HuH-7.5 (cell line): ENCODE results near the gene GRM6.

Source experiments
- DNase-seq: peaks from one replicate; pipeline ENCODE4 v3.0.0; 2011; ENCODE audit warnings: low spot score

GRM6 gene

DNA sequence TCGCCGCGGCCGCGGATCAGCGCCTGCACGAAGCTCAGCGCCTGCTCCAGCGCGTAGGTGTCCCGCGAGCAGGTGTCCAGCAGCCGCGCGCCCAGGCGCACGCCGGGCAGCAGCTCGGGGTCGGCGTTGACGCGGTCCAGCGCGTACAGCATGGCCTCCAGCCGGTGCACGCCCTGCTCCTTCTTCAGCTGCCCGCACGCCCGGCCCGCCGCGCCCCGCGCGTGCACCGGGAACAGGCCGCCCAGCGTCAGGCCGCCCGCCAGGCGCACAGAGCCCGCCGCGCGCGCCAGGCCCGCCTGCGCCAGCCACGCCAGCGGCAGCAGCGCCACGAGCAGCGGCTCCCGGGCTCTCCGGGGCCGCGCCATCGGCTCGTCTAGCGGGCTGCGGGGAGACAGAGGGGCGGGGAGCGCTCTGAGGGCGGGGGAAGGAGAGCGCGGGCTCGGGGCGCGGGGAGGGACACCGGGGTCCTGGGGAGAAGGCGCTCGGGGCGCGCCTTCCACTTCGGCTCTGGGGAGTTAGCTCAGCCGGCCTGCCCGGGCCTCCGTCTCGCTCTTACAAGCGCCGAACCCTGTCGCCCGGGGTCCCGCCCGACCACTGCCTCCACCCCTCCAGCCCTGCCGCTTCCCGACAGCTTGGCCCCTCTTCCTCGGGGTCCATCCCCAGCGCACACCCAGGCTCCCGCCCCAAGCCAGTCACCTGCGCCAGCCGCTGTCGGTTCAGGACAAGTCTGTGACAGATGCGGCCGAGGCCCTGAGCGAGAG lies at the start of gene GRM6:
Gene GRM6, minus strand, starts transcription at position 741 of the 761 bp plus-strand sequence. Its CDS starts 376 bp downstream, at position 365.
- no peak for DNase-seq

DNA sequence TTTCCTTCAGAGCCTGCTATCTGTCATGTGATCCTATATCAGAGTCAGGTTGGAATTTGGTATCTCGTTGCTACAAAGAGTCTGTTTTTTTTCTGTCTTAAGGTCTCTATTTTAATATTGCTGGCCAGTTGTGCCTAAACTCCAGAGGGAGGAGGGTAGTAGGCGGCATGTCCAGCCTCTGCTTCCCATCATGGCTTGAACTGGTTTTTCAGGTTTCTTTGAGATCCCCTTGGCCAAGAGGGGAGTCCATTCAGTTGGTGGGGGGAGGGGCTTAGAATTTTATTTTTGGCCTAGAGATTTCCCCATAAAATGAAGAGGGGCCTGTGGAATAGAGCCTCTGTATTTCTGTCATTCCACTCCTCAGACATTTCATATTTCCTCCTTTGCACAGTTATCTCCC lies 49.6 kb upstream of the GRM6 start:
- DNase-seq, result no peak

DNA sequence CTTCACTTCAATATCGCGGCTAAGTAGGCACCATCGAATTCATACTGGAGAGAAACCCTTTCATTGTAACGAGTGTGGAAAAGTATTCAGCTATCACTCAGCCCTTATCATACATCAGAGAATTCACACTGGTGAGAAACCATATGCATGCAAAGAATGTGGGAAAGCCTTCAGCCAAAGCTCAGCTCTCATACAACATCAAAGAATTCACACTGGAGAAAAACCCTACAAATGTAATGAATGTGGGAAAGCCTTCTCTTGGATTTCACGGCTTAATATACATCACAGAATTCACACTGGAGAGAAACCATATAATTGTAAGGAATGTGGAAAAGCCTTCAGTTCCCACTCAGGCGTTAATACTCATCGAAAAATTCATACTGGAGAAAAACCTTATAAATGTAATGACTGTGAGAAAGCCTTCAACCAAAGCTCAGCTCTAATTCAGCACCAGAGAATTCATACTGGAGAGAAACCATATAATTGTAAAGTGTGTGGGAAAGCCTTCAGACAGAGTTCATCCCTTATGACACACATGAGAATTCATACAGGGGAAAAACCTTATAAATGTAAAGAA lies 38.0 kb upstream of the GRM6 start:
- DNase-seq, result no peak

DNA sequence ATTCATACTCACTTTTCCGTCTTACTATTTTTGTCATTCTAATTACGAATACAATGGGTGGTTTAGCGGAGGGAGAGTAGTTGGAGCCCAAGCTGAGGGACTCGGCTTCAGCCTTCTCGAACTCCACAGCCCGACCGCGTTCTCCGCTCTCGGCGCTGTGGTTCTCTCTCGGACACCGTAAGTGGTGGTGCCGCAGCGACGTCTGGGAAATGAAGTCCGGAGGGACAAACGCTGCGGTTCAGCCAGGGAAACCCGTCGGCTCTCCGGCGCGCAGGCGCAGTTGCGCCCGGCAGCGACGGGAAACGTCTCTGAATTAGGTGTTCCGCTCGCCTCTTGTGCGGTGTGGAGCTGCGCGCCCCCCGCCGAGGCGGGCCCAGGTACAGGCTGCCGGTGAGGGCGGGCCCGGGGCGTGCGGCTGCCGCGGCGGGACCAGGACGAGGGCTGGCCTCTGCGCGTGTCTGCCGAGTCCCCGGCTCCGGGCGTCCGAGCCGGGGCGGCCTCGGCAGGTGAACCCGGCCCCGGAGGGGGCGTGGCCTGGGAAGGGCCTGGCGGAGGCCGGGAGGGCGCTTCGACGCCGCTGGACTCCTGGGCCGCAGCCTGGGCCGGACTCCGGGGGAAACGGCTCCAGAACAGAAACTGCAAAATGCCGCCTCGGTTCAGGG lies 28.5 kb upstream of the GRM6 start, which contains the start of gene ZNF879:
Gene ZNF879, plus strand, starts transcription at position 277 of the 662 bp plus-strand sequence. CDS start 1,201 bp downstream, outside the sequence.
- peak; percentile 61 for DNase-seq

DNA sequence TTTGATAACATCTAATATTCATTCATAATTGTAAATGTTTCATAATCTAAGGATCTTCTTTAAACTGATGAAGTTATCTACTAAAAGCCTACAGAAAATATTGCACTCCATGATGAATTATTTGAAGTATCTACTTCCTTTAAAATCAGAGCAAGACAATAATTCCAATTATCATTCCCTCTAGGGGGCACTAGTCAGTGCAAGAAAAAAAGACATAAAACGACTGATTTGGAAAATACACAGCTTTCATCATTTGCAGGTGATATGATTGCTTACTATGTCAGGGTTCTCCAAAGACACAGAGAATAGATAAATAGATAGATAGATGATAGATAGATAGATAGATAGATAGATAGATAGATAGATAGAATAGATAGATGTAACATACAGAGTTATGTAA lies 13.5 kb upstream of the GRM6 start:
- DNase-seq, result no peak

DNA sequence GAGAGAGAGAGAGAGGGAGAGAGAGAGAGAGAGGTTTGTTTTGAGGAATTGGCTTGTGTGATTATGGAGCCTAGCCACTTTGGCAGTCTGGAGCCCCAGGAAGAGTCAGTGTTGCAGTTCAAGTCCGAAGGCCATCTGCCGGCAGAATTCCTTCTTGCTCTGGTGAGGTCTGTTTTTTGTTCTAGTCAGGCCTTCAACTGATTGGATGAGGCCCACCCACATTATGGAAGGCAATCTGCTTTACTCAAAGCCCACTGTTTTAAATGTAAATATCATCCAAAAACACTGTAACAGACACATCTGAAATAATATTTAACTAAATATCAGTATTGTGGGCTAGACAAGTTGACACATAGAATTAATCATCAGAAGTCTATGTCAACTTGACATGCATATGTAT lies 11.4 kb upstream of the GRM6 start:
- no peak for DNase-seq

DNA sequence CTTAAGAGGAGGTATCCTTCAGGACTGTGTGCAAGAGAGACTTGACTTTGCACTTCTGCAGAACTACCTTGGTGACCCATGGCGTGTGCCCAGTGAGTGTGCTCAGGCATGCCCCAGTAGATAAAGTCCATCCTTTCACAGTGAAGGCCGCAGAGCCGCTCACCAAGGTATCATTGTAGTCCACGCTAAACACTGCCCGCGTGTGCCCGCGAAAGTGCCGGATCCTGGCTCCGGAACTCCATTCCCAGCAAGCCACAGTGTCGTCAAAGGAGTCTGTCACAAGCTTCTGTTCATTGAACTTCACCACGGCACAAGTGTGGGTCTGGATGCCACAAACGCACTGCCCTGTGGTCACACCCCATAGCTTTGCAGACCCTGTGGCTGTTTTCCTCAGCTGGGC lies 3.3 kb upstream of the GRM6 start:
- DNase-seq, result no peak

DNA sequence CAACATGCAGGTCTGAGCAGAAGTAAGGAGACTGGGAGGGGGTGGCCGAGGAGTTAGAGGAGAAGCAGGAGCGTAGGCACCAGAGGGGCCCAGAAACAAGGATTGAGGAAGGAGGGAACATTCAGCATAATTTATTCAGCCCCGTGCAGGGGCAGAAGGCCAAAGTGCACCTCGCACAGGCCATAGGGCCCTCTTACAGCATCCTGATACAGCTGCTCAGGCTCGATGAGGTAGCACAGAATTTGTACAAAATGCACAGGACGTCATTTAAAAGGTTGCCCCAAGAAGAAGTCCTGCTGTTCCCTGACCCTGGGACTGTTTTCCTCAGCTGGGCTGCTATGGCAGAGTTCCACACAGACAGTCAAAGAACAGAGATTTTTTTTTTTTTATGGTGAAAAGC lies 2.1 kb upstream of the GRM6 start:
- no peak for DNase-seq

DNA sequence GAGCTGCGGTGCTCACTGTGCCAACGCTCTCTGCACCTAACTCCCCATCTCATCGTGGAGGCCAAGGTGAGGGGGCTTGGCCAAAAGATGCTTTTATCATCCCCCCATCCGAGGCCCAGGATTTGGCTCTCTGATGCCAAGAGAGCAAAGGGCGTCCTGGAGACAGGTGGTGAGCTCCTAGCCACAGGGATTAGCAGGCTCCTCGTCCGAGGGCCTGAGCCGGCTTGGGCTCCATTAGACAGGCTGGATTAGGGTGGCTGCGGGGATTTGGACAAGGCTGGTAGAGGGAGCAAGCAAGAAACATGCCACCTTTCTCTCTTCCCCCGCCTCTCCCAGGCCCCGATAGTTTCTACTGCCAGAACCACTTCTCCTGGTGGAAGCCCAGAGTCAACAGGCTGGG lies 1.0 kb upstream of the GRM6 start:
- DNase-seq, result no peak

DNA sequence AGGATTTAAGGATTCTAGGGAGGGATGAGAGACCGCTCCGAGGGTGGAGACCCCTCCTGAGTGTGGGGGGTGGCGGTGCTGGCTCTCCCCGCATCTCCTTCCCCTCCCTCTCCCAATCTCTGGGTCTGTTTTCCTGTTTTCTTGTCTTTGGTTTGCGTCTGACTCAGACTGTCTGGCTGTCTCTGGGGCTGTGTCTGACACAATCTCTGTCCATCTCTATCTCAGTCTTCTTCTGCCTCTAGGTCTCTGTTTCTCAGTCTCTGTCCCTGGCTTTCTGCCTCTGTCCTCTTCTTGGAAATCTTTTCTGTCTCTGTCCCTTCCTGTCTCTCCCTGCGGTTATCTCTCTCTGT lies 196 bp upstream of the GRM6 start:
- no peak for DNase-seq

DNA sequence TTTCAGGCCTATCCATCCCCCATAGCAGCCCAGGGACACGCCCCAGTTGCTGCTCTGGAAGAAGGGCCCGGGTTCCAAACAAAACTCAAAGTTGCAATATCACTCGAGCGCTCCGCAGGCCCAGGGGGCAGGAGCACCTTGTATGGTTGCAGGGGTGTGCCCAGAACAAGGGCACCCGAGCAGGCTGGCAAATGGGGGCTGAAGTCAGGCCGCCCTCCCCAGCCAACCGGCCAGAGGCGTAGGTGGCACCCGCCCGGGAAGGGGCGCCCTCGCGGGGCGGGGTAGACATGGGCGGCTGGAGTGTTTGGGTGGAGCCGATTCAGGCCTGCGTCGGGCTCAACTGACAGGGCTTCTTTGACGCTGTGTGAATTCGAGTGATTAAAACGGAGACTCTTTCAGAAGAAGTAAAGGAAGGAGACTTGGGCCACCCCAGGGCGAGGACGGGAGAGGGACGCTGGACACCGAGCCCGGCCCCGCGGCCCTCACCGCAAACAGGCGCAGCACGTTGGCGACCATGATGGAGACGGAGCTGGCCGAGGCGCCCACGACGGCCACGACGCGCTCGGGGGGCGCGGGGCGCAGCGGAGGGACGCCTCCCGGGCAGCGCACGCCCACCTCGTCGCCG lies 1.1 kb downstream of the GRM6 start:
- DNase-seq, result no peak

DNA sequence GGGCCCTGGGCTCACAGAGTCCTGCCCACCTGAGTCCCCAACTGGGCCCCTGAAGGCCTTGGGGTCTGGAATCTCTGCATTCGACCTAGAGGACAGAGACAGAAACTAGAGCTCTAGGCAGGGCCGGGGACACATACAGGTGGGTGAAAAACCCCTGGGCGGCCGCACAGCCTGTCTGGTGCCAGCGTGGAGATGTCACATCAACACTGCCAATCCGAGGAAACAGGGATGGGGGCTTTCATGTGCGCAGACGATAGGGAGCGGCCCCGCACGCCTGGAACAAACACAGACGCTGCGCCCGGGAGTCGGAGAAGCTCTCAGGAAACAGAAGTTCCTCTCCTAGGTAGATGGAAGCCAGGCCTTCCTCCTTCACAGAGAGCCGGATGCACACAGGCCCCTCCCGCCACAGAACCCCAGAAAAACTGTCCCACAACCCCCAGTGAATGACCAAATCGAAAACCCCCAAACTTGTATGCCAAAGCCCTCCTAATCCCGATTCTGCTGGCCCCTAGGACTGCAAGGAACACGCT lies 1.8 kb downstream of the GRM6 start:
- DNase-seq, result no peak

DNA sequence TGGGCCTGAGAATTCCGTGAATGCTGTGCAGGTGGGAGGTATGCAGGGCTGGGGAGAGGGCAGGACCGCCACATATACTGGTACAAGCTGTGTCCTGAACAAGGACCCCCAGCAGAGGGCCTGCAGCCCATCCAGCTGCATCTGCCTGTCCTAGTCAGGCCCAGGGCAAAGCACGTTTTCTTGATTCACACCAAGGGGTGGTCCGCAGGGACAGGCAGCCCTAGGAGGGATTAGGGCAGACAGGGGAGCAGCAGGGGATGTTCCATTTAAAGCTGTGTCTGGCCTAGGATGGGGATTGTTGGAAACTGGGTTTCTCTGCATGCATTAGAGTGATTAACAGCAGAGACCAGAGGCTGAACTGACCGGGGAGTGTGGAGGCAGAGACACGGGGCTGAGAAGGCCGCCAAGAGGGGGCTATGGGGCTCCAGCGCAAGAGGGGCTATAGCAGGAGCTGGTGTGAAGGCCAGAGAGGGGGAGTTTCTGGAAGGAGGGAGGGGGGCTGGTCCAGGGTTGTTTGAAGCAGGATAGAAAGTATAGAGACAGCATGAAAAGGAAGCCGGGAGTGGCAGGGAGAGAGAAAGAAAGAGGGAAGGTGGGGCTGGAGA lies 2.7 kb downstream of the GRM6 start:
- no peak for DNase-seq

DNA sequence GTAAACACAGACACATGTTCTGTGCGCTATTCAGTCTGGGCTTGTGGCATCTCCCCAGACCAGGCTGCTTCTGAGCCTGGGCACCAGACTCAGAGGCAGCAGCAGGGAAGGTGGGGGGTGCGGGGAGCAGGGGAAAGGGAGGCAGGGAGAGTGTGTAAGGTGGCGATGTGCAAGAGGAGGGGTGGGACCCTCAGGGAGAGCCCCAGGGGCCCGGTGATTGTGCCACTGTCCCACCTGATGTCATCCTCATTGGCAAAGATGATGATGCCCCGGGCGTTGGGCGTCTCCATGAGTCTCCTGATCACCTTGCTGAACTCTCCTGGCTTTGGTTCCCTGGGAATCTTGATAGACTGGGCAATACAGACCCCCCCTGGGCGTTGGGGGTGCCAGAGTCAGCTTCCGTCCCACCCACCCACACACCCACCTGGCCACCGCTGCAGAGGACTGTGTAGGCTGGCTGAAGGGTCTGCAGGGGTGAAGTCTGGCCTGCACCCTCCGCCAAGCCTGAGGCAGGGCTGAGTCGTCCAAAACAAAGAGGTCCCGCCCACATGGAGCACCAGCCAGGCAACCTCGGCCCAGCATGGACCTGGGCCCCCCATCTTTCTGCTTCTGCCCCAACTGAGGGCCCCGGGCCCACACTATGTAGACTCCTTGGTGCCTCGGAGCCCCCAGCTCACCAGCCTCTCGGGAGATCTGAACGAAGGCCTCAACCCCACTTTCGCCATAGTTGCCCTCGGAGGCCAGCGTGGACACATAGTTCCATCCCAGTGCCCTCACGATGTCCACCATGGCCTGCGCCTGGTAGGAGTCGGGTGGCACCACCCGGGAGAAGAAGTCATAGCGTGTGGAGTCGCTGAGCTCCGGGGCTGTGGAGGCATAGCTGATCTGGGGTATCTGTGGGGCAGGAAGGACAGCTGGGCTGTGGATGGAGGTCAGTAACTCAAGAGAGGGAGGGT lies 3.7 kb downstream of the GRM6 start:
- DNase-seq, result no peak

DNA sequence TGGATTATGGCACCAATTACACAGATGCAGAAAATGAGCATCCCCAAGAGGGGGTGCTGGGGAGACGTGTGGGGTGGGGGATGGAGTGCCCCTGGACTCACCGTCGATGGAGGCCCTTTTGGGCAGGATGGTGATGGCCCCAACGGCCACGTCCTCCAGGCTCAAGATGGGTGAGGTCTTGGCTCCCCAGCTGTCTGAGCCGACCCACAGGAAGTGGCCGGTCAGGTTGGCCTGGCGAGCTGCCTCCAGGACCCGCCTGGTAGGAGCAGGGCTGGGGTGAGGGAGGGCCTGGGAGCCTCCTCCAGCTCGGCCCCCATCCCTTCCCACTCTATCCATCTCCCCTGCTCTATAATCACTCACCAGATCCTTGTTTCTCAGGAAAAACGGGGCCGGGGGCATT lies 4.6 kb downstream of the GRM6 start:
- no peak for DNase-seq

DNA sequence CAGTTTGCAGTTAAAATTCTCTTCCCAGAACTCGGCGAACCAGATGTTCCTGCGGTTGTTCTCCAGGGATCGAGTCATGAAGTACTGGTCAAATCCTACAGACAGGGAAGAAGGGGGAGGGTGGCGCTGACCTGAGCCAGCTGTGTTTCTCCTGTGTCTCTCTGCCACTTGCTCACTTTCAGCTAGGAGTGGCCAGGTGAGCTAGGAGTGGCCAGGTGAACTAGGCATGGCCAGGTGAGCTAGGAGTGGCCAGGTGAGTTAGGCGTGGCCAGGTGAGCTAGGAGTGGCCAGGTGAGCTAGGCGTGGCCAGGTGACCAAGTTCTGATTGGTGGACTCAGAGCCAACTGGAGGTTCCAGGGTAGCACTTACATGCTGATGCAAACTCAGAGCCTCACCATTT lies 5.8 kb downstream of the GRM6 start:
- DNase-seq, result no peak

DNA sequence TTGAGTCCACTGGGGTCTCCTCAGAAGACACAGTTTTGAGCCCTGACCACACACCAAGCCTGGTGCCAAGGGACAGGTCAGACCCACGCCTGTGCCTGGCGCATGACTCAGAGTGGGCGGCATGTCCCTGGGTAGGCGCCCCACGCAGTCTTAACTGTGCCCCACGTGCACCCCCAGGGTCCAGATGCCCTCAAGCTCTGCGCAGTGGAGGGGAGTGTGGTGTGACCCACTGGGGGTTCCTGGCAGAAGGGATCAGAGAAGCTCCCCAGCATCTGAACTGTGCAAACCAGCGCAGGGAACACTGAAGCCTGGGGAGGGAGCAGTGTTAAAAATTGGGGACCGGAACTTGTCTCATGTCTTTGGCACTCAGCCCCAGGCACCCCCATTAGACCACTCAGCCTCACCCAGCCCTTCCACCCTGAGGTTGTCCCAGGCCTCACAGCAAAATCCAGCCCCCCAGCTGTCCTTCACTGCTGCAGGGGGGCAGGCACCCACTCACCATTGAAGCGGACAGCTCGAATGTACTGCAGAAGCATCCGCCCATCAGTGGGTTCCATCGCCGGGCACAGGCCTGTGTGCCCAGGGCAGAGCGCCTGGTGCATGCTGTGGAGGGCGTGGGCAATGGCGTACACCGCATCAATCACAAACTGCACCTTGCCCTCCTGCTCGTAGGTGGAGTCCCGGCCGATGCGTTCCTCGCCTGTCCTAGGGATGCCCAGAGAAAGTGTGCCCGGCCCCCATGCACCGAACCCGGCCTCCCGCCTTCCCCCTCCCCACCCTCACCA lies 6.5 kb downstream of the GRM6 start:
- DNase-seq, result no peak

DNA sequence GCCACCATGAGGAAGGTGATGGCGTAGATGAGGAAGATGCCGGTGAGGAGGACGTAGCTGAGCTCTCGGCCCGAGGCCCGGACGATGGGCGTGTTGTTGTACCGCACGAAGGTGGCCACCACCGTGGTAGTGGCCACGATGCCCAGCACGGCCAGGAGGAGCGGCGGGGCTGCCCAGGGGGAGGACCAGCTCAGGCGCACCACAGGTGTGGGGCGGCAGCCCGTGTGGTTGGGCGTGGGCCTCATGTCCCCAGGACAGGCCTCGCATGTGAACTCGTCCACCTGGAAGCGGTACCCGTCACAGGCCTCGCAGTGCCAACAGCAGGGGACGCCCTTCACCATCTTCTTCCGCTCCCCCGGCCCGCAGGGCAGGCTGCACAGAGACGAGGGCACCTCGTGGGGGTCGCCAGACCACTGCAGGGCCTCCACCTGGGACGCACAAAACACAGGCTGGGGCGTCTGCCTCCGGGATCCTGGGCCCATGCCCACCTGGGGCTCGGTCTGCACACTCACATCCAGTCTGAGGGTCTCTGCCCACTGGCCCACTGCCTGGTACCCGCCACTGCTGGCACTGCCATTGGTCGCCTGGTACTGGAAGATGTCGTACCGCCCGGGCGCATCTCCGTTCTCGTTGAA lies 8.7 kb downstream of the GRM6 start:
- no peak for DNase-seq

DNA sequence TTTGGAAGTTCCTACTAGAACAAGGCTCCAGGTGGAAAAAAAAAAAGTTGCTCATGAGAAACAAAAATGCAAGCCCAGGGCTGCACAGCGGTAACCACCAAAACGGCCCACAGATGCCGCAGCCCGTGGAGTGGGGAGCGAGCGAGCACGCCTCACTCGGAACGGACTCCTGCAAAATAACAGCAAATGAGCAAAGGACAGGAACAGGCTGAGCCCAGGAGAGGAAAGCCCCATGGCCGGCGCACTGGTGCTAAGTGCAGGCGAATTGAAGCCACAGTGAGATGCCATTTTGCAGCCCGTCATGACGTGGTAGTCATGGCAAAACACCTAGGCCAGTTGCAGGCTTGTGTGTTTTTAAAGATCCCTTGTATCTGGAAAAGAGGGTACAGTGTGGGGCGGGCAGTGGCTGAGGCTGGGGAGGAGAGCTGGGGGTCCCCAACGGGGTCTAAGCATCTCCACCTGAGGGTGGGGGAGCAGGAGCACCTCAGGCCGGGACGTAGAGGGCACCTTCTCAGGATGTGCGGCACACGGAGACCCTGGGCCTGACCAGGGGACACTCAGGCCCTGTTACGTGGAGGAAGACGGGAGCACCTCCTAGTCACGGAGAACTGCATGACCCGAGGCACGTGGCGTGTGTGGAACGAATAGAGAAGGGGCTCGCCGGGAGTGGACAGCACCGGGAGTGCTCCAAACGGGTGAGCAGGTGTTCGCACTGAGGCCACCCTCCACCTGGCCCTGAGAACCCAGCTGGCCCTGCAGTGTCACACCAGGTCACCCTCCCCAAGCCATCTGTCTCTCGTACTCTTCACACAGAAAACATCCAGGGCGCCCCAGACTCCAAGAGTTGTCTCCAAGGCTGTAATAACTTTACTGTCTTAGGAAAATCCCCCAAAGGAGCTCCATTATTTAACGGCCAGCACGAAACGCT lies 10.7 kb downstream of the GRM6 start:
- DNase-seq, result no peak
